Activated gamma-delta T cell treated with Interleukin-2 at 50 U/mL for 16 hours (primary cell): ENCODE data around the gene OCLN.
"Not testable (repeated sequence)": the region's sequence is repeated elsewhere in the genome, so short reads cannot be mapped to it uniquely, and the experiment has no call there.

ENCODE experiments used
- DNase-seq: peaks from one replicate; pipeline ENCODE4 v3.0.0-alpha.2; 2020

OCLN gene

DNA sequence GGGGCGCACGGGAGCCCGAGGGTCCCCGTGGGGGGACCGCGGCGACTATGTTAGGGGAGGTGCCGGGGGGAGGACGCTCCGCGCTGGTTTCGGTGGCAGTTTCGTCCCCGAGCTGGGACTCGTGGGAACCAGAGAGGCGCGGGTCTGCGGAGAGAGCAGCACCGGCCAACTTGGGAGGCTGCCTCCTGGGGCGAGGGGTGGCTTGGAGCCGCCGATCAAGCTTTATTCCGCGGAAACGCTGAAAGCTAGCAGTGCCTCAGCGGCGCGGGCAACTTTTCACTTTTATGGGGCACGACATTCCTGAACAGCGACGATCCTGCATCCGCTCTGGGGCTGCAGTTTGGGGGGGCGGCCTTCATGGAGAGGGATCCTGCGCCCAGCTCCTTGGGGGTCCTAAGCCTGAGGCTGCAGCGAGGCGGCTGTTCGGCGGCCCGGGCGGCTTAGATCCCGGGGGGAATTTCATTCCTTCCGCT lies 369 bp downstream of the OCLN start:
- DNase-seq: no peak

DNA sequence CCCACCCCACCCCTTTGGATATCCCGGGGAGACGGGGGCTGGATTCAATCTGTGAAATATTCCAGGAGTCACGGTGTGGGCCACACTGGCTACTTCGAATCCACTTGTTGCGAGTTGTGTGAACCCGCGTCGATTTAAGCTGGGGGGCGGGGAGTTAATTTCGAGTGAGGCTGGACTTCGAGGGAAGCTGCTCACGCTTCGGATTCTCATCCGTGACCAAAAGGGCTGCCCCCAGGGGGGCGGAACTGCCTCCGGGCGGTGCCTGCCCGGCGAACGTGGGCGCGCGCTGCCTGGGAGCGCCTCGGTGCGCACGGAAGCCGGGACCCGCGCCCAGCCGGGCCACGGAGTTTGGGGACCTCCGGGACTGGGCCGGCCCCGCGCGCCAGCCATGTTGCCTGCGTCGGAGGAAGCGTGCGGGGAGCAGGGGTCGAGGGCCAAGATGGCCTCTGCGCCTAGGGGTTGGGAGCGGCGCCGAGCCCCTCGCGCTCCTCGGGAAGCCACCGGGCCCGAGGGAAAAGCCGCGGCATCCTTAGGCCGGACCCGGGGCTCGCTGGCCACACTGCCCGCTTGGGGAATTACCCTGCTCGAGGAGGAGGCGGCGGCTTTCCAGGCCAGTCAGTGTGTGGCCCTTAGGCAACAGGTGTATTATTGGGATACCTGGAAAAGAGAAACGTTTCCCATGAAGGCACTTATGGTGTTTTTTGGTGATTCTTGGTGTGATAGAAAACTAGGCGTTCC lies 975 bp downstream of the OCLN start:
- no peak for DNase-seq

DNA sequence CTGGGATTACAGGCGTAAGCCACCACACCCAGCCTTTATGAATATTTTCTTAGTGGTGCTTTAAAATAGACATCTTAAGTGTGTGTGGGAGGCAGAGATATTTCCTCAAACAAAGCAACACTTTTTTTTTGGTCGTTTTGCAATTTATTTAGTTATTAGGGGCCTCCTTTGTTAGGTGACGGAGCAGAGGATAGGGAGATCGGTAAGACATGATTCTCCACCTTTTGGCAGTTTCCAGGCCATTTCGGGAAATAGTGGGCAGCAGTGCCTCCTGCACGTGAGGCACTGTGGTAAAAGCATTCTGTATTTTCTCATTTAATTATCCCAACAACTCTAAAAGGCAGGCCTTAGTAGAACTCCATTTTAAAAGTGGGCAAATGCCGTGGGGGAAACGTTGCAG lies 1.9 kb downstream of the OCLN start:
- DNase-seq: no peak

DNA sequence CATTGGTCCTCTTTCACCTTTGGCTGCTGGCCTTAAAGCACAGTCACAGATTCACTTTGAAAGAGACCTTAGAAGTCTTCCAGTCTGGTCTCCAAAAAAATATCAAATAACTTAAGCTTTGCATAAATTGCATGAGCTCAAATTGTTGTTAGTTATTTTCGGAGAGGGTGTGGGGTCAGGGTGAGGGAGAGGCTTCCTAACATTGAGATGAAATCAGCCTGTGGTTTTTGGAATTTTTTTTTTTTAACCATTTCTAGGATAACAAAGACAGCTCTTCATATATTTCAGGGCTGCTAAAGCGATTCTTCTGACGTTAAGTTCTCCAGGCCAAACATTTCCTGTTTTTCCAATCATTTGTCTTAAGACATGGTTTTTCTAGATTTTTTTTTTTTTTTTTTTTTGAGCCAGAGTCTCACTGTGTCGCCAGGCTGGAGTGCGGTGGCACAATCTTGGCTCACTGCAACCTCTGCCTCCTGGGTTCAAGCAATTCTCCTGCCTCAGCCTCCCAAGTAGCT lies 4.5 kb downstream of the OCLN start:
- no peak for DNase-seq

DNA sequence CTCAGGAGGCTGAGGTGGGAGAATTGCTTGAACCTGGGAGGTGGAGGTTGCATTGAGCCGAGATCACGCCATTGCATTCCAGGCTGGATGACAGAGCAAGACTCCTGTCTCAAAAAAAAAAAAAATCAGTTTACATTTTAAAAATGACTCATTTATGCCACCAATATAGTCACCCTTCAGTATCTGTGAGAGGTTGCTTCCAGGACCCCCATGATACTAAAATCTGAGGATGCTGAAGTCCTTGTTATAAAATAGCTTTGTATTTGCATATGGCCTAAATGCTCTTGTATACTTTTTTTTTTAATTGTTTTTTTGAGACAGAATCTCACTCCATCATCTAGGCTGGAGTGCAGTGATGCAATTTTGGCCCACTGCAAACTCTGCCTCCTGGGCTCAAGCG lies 5.8 kb downstream of the OCLN start:
- DNase-seq: no peak

DNA sequence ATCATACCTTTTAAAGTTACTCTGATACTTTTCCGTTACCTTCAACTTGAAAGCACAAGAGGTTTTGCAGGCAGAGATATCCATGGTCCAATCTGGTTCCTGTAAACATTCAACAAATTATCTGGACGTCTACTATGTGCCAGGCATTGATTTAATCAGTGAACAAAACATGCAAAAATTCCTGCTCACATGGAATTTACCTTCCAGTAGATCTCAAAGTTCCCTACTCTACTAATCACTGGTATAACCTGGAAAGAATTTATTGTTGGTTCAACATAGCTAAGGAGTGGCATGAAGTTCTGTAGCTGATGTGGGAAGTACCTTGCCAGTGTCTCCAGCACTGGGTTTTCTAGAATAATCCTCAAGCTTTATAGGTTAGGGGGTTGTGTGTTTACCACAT lies 9.8 kb downstream of the OCLN start:
- DNase-seq: no peak

DNA sequence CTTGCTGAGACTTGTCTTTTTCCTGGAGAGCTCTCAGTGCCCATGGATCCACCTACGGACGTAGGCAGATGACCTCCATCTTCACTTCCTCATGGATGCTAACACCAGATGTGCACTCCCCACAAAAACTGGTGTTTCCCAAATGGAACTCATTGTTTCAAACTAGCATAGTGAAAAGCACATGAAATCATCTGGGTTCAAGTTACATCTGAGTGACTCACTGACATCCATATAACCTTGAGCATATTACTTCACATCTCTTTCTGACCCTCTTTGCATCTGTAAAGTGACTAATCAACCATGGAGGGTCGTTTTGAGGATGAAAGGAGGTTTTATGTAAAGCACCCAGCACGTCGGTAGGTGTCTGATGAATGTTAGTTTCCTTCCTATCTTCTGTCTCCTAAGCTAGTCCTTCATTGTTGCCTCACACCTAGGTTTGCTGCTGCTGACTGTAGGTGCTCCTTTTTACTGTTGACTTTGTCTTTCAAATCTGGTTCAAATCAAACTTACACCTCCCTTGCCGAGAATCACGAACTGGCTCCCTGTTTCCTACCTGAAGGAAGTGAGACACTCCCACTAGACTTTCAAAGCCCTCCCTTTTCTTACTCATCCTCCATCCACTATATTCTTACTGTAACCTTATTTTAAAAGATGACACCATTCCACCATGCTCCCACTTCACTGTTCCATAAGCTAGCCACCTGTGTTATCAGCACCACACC lies 10.3 kb downstream of the OCLN start:
- DNase-seq: no peak

DNA sequence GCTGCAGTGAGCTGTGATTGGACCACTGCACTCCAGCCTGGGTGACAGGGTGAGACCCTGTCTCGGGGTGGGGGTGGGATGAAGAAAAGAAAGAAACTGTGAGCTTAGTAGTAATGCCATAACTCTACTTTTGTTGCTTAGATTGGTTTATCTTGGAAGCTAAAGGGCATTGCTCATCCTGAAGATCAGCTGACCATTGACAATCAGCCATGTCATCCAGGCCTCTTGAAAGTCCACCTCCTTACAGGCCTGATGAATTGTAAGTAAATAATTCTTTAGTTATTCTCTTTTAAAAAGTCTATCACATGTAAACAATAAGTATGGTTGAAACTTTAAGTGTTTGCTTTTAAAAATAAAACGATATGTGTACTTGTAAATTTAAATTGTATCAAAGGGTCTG lies 11.4 kb downstream of the OCLN start:
- no peak for DNase-seq

DNA sequence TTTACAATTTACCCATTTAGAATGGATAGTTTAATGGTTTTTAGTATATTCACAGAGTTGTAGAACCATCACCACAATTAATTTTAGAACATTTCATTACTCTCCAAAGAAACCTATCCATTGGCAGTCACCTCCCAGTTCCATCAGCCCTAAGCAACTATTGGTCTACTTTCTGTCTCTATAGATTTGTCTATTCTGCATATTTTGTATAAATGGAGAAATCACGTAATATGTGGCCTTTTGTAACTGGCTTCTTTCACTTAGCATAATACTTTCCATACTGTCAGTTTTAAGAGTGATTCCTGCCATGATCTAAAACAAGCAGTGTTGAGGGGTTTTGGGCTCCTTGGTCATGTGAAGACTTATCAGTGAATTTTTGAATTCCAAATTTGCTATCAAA lies 12.7 kb downstream of the OCLN start:
- no peak for DNase-seq

DNA sequence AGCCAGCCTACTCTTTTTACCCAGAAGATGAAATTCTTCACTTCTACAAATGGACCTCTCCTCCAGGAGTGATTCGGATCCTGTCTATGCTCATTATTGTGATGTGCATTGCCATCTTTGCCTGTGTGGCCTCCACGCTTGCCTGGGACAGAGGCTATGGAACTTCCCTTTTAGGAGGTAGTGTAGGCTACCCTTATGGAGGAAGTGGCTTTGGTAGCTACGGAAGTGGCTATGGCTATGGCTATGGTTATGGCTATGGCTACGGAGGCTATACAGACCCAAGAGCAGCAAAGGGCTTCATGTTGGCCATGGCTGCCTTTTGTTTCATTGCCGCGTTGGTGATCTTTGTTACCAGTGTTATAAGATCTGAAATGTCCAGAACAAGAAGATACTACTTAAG lies 16.6 kb downstream of the OCLN start:
- DNase-seq: no peak

DNA sequence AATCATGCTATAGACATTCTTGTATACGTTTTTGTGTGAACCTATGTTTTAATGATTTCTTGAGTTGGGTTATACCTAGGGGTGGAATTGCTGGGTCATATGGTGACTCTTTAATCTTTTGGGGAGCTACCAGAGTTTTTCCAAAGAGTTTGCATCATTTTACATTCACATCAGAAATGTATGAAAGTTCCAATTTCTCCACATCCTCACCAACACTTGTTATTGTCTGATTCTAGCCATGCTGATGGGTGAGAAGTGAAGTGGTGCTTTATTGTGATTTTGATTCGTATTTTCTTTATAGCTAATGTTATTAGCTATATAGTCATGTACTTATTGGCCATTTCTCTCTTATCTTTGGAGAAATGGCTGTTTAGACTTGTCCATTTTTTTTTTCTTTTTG lies 18.1 kb downstream of the OCLN start:
- no peak for DNase-seq

DNA sequence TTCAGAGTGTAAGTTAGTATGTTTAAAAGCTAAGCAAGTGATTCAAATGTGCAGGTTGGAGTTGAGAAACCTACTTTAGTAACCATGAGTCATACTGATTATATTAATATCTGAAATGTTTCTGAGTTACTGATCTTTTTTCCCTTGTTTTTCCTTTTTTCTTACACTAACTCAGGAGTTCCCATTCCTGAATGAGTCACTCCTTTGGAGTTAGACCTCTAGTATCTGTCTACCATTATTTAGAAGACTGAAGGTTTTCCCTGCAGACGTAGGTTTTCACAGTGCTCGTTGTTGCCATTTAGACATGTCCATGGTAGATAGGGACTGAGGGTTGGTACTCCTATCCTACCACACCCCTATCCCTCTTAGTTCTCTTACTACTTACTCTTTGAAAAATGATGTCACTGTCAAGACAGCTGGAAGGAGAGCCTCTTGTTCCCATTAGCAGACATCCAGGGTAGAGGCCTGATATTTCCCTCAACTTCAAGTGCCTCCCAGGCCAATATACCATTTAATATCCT lies 20.2 kb downstream of the OCLN start:
- no peak for DNase-seq

DNA sequence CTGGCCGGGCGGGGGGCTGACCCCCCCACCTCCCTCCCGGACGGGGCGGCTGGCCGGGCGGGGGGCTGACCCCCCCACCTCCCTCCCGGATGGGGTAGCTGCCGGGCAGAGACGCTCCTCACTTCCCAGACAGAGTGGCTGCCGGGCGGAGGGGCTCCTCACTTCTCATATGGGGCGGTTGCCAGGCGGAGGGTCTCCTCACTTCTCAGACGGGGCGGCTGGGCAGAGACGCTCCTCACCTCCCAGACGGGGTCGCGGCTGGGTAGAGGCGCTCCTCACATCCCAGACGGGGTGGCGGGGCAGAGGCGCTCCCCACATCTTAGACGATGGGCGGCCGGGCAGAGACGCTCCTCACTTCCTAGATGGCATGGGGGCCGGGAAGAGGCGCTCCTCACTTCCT lies 23.0 kb downstream of the OCLN start:
- DNase-seq: not testable (repeated sequence)

DNA sequence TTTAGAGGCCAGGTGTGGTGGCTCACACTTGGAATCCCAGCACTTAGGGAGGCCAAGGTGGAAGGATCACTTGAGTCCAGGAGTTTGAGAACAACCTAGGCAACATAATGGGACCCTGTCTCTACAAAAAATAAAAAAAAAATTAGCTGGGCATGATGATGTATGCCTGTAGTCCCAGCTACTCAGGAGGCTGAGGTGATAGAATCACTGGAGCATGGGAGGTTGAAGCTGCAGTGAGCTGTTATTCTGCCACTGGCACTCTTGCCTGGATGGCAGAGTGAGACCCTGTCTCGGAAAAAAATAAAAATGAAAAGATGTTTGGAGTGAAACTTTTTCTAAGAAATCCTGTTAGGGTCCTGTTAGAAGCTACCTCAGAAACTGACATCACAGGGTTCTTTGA lies 24.2 kb downstream of the OCLN start:
- no peak for DNase-seq

DNA sequence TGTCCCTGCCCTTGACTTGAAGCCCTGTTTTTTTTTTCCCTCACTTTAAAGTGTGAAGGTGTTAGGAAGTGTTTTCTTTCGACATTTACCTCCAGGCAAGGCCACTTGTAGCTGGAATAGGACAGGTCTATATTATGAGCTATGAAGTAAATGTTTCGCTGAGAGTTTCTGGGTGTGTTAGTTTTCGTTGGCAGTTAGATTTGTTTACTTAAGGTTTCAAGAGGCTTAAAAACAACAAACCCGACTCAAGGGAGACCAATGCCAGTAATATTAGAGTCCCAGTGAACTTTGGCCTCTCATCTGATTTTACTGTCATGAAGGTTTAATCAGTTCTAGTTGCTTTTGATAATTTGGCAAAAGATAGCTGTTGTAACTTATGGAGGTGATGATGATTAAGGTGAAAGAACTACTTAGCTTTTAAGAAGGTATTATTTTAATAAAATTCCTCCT lies 25.2 kb downstream of the OCLN start:
- DNase-seq: no peak

DNA sequence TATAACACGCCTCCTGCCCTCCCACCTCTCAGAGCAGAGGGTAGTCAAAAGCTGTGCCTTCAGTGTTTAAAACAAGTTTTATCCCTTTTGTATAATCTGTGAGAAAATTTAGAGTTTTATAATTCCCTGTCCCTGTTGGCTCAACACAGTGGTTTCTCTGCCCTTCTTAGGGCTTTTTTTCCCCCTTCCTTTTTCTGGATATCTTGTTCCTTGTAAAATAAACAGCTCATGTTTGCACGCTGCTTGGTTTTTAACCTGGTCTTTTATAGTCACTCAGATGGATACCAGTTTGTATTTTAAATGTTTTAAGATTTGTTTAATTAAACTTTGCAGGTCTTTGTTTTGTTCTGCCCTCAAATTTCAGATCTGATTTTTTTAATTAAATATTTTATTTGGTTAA lies 26.7 kb downstream of the OCLN start:
- DNase-seq: no peak

DNA sequence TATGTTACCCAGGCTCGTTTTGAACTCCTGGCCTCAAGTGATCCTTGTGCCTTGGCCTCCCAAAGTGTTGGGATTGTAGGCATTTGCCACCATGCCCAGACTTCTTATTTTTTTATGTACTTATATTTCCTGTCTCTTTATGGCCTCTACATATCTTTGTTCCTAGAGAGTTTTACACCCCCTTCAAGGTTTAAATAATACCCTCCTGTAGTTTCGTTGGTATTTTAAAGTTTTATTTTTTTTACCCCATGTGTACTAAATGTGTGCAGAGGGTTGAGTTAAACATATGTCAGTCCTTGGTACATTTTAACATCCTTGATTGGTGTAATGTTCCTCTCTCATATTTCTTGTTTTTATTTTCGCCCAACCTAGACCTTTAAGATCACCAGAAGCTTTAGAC lies 29.4 kb downstream of the OCLN start:
- no peak for DNase-seq

DNA sequence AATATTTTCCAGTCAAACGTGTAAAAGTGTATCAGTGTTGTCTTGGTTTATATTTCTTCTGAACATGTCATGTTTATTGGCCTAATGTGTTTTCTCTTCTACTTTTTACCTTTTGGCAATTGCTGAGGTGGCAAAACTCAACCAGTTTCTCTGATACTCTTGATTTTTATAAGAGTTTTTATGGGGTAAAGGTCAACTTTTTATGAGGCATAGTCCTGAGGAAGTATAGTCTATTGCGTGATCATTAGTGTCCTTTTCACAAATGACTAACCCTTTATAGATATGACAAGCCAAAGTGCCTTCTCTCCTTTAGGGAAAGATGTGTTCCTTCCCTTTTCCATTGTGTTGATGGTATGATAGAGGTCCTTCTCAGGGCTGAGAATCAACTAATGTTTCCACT lies 32.9 kb downstream of the OCLN start:
- no peak for DNase-seq

DNA sequence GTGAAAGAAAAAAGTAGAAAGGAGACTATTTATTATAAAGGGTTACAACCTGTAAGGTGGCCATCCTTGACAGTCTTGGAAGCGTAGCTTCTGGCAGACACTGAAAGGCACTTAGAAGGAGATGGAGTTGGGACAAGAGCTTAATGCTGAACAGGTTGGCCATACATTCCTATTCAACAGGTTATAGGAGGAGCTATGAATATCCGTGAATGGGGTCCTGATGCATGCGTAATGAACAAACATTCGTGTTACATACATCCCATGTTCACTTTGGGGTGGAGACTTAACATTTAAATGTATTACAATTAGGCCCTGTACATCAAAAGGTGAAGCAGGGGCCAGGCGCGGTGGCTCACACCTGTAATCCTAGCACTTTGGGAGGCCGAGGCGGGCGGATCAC lies 34.1 kb downstream of the OCLN start:
- DNase-seq: no peak

DNA sequence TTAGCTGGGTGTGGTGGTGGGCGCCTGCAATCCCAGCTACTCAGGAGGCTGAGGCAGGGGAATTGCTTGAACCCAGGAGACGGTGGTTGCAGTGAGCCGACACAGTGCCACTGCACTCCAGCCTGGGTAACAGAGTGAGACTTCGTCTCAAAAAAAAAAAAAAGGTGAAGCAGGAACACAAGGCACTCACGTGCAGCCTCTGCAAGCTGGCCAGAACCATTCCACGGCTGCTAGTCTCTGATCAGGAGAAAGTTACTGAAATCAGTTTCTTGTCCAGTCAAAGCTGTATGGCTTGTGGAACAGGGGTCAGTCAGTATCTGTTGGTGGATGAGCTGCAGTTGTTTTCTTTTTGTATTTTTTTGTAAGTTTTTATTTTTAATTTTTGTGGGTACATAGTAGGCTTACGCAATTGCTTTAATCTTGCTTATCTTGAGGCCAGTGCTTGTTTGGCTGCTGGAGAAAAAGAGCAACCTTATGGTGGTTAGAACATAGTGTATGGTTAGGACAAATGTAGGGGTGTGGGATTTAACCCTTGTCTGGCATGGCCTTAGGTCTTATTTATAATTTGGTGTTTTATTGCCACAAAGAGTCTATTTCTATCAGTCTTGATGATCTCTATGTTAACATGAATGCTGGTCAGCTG lies 34.7 kb downstream of the OCLN start:
- DNase-seq: no peak

DNA sequence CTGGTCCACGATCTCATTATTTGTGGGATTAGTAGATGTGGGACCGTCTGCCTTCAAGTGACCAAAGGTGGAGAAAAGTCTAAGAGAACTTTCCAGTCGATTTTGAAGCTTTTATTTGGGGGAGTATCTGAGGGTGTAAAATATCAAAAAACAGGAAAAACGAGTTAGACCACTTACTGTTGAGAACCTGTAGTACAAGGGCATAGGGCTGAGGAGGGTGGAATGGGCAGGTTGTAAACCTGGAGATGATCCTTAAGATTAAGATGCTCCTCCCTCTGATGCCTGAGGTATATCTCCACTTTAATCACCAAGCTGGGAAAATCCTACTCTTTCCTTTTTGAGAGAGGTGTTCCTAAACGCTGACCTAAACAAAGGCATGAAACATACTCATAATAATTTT lies 35.4 kb downstream of the OCLN start:
- no peak for DNase-seq

DNA sequence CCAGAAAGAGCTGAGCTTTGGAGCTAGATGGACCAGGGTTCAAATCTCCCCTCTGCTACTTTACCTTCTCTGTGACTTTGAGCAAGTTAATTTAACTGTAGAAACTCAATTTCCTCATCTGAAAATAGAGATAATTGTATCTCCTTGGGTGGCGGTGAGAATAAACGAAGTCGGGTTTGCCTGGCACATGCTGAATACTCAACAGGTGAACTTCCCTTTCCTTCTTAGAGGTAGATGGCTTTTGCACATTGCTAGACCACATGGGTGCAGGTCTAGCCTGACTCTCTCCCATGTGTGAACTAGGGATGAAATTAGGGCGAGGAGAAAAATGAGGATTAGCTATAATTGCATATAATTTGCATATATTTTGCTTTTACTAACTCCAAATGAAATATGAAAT lies 36.0 kb downstream of the OCLN start:
- DNase-seq: no peak

DNA sequence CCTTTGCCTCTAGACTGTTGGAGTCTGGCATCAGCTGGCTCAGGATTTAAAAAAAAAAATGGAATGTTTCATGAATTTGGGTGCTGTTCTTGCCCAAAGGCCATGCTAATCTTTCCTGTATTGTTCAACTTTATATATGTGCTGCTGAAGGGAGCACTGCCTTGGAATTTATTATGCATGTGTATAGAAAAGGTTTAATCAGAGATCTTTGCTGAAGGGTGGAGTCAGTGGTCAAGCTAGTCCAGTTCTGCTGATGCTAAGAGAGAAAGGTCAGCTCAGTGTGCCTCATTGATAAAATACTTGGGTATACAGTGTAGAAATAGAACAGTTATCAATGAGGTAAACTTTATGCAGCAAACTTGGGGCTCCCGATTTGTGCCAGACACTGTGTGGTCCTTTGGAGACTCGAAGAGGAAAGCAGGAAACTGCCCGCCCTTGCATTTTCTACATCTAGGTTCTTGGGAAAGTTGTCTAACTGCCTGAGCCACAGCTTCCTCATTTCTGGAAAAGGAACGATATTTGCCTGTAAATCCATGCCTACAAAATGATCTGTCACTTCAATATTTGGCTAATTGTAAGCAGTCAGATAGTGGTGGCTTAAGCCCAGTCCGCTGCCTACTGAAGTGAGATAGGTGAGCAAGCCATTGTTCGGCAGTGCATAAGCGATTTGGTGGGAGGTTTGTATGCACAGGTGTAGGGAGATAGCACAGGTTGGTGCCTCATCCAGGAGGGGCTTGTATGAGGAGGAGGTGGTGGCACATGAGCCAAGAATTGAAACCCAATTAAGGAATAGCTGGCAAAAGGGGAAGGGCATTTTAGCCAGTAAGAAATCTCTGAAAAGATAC lies 38.2 kb downstream of the OCLN start:
- no peak for DNase-seq
